GM12874 (cell line): ENCODE results near the gene TRIM71.

Experiments used
- TF ChIP-seq, protein P1 (sequence below): IDR thresholded peaks from 2 replicates; pipeline ENCODE4 v1.5.1; 2011; ENCODE audit warnings: low read depth, mild to moderate bottlenecking, control low read depth, low read length, moderate library complexity; ENCODE audit not compliant: insufficient read depth

Gene TRIM71

DNA sequence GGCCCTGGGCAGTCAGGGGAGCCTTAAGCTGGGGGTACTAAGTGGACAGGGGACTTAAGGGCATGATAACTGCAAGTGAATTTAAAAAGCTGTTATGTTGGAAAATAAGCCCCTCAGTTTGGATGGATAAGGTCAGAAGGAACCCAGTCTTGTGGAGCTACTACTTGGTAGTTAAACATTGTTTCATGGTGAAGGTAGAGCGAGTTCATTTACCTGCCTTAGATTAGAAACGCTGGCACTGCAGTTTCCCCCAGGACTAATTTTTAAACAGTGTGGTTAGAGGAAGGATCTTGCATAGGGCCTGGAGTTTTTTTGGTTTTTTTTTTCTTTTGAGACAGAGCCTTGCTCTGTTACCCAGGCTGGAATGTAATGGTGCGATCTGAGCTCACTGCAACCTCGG, 31.2 kb downstream of the TRIM71 start:
- TF ChIP-seq, protein P1, sequence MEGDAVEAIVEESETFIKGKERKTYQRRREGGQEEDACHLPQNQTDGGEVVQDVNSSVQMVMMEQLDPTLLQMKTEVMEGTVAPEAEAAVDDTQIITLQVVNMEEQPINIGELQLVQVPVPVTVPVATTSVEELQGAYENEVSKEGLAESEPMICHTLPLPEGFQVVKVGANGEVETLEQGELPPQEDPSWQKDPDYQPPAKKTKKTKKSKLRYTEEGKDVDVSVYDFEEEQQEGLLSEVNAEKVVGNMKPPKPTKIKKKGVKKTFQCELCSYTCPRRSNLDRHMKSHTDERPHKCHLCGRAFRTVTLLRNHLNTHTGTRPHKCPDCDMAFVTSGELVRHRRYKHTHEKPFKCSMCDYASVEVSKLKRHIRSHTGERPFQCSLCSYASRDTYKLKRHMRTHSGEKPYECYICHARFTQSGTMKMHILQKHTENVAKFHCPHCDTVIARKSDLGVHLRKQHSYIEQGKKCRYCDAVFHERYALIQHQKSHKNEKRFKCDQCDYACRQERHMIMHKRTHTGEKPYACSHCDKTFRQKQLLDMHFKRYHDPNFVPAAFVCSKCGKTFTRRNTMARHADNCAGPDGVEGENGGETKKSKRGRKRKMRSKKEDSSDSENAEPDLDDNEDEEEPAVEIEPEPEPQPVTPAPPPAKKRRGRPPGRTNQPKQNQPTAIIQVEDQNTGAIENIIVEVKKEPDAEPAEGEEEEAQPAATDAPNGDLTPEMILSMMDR: no peak

DNA sequence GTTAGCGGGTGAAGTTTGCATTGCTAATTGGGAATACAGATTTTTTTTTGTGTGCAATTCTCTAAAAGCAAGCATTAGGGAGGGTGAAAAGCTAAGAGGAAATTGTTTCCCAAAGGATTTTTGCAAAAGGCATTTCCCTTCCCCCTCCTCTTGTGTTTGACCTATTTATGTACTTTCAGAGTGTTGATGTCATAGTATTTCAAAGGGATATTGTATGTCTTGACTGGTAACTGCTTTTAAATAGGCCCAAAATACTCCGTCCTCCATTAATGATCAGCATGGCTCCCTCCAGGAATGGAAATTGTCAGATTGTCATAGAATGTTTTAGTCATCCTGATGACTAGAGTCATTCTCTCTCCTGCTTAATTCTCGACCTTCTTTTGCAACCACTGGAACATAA, 32.4 kb downstream of the TRIM71 start:
- TF ChIP-seq, protein P1: no peak

DNA sequence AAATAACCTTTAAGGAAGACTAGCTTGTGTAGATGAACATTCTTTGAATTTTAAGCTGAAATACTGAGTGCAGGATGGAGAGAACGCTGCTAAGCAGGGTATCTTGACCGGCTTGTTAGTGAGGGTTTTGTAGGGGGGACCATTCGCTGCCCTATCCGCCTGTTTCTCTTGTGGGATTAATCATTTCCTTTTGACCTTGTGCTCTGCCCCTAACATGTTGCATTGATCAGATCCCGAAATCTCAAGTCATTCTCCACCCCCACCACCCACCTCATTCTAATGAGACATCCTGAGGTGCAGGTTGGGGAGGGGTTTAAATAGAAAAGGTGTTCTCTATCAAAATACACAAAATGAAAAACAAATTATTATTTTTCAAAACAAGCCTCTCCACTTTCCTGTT, 32.8 kb downstream of the TRIM71 start:
- TF ChIP-seq, protein P1: no peak

DNA sequence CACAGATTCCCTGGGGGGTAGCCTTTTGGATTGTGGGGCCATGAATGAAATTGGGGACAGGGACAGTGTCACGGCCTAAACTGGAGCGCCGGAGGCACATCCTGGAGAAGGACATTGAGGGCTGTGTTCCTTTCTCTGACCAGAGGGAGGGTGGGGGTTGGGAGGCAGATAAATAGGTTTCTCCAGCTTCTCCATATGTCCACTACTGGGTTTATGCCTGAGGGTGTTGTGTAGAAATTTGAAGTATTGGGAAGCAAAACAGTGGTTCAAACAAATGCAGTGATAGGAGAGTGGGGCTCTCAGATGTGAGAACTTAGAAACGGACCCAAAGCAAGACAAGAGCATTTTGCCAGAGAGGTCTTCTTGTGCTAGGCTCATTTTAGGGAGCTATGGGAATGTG, 34.3 kb downstream of the TRIM71 start:
- TF ChIP-seq, protein P1: no peak

DNA sequence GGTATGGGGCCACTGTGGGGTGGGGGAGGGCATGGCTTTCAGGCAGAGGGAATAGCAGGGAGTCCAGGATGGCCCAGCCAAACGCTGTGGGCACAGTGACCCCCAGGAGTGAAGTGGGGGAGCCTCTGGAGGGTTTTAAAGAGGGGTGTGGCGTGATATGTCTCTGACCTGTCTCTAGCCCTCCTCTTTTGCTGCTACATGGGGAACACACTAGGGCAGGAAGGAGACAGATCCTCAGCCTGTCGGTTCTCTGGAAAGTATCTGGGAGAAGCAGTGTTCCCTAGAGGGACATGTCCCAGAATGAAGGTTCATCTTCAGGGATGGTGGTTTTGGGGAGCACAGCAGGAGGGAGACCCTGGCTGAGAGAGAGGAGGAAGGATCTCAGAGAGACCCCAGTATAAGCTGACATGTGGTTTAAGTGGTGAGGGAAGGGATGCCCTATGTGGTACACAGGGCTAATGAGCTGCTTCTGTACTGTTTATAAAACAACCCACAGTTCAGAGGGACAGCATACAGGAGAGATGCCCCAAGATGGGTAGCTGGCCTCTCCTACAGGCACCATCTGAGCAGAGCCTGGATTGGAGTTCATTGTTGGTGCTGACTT, 37.7 kb downstream of the TRIM71 start:
- TF ChIP-seq, protein P1: no peak

DNA sequence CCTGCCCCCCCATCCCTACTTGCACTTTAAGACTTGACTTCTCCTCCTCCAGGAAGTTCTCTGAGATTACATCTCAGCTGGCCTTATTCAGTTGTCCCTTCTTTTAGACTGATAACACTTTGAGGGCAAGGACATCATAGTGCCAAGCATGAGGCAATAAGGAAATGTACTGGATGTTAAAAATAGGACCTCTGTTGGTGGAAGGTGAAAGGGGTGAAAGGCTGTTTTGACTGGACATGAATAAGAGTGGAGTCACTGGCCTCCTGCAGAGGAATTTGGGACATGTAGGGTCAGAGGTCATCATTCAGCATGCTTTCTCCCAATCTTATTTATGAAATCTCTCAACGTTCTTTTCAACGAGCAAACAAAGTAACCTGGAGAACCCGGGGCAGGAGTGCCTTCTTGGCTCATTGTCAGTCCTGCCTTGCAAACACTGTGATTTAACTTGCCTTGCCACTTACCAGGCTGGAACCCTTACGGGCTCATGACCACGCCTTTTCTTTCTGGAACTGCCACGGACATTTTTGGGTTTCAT, 38.6 kb downstream of the TRIM71 start:
- TF ChIP-seq, protein P1: no peak

DNA sequence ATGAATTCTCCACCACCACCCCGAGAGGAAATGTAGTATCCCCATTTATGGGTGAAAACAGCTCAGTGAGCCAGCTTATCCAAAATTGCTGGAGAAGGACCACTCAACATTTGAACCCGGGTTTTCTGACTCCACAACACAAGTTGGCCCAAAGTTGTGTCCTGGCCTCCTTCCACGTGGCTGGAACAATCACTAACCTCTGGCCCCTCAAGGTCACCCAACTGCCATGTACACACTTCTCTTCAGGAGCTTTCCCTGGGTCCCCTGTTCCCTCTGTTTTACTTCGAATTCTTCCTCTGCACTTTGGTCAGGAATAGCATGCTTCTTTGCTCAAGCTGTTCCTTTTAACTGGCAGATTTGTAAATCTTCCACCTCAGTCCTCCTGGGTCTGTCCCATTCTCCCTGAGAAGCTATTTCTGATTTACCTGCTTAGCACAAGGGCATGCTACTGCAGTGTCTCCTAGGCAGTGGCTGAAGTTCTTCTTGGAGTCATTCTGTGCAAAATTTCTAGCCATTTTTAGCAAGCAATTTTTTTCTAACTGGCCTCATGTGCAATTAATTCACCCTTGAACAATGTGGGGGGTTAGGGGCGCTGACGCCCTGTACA, 39.2 kb downstream of the TRIM71 start:
- TF ChIP-seq, protein P1: no peak
